DOHH2 (cell line): ENCODE measurements around the gene PTPRN2.

Experiments used
- H3F3A ChIP-seq: fragments of 200-600 bp; sonication (generic), shearing (Covaris generic); 2 replicates; pipeline ENCODE4 v1.6.0; 2016; ENCODE audit warnings: antibody characterized with exemption, mild to moderate bottlenecking; ENCODE audit not compliant: control insufficient read depth, insufficient read depth
- H3K27ac ChIP-seq: fragments of 200-600 bp; sonication (generic); 2 replicates; pipeline ENCODE4 v1.5.1; 2014; ENCODE audit warnings: low read depth, mild to moderate bottlenecking, low read length, moderate library complexity
- H3K27me3 ChIP-seq: fragments of 200-600 bp; sonication (generic); 2 replicates; pipeline ENCODE4 v1.6.1; 2014; ENCODE audit warnings: mild to moderate bottlenecking, low read length, mixed read lengths; ENCODE audit not compliant: control insufficient read depth
- H3K36me3 ChIP-seq: fragments of 200-600 bp; sonication (generic); 2 replicates; pipeline ENCODE4 v1.6.1; 2014; ENCODE audit warnings: mild to moderate bottlenecking, low read length, moderate library complexity, mixed read lengths; ENCODE audit not compliant: control insufficient read depth
- H3K4me1 ChIP-seq: fragments of 200-600 bp; sonication (generic); 2 replicates; pipeline ENCODE4 v1.6.1; 2014; ENCODE audit warnings: mild to moderate bottlenecking, low read length, mixed read lengths; ENCODE audit not compliant: control insufficient read depth
- H3K4me2 ChIP-seq: fragments of 200-600 bp; sonication (generic); 2 replicates; pipeline ENCODE4 v1.6.0; 2014; ENCODE audit warnings: mild to moderate bottlenecking, low read length, moderate library complexity
- H3K4me3 ChIP-seq: fragments of 200-600 bp; sonication (generic); 2 replicates; pipeline ENCODE4 v1.5.1; 2014; ENCODE audit warnings: mild to moderate bottlenecking, low read length, mixed read lengths
- H3K79me2 ChIP-seq: fragments of 200-600 bp; sonication (generic); 2 replicates; pipeline ENCODE4 v1.6.1; 2014; ENCODE audit warnings: mild to moderate bottlenecking, low read length, mixed read lengths; ENCODE audit not compliant: control insufficient read depth
- H3K9me2 ChIP-seq: fragments of 200-600 bp; sonication (generic); replicated peaks from 2 replicates; pipeline ENCODE4 v1.6.1; 2014; ENCODE audit warnings: mild to moderate bottlenecking, low read length, mixed read lengths; ENCODE audit not compliant: control insufficient read depth
- H3K9me3 ChIP-seq: fragments of 200-600 bp; sonication (generic); 2 replicates; pipeline ENCODE4 v1.6.1; 2014; ENCODE audit warnings: antibody characterized with exemption, low read length, mixed read lengths; ENCODE audit not compliant: control insufficient read depth, insufficient read depth
- H4K20me1 ChIP-seq: fragments of 200-600 bp; sonication (generic); 2 replicates; pipeline ENCODE4 v1.6.0; 2014; ENCODE audit warnings: low read depth, mild to moderate bottlenecking, antibody characterized with exemption, low read length, moderate library complexity; ENCODE audit not compliant: control insufficient read depth, insufficient read depth
- EZH2phosphoT487 ChIP-seq: fragments of 200-600 bp; sonication (generic); IDR thresholded peaks from 2 replicates; pipeline ENCODE4 v1.6.1; 2017; ENCODE audit warnings: borderline replicate concordance, mild to moderate bottlenecking, antibody characterized with exemption, low read length, moderate library complexity, mixed read lengths
- TF ChIP-seq, protein P1 (sequence below): fragments of 200-600 bp; sonication (generic); IDR thresholded peaks from one replicate; pipeline ENCODE4 v1.5.1; 2014; ENCODE audit warnings: antibody characterized with exemption, mild to moderate bottlenecking, low read depth, low read length; ENCODE audit not compliant: poor library complexity, severe bottlenecking

The PTPRN2 gene

DNA sequence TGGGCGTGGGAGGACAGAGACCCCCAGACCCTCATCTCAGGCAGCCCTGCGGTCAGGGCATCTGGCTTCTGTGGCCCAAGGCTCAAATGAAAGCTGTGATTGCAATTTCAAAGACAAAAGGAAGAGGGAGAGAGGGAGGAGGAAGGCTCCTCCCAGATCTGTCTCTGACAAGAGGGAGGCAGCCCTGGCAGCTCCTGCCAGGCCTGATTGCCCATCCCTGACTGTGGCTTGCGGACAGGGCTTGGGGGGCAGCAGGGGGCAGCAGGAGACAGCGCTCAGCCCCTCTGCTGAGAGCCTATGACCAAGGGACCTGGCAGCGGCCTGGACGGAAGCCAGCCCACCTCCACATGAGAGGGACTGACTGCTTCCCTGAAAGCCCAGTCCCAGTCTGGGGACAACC is 91.8 kb downstream of the PTPRN2 start:
- Histone ChIP-seq H3K4me1 (no peaks in the 10 kb centered on the region), H4K20me1 (no peaks in the 10 kb centered on the region), H3K4me2 (no peak overlapping the region), H3F3A (no peaks in the 10 kb centered on the region), H3K4me3 (no peak overlapping the region), H3K27me3 (no peaks in the 10 kb centered on the region), H3K9me2 (no peaks in the 10 kb centered on the region), H3K27ac (no peak overlapping the region), H3K79me2 (no peaks in the 10 kb centered on the region), H3K36me3 (no peaks in the 10 kb centered on the region), H3K9me3 (0 out of 2 replicates have a peak, but pooled peaks cover 4% of the 10 kb centered on the region)
- no peak for TF ChIP-seq EZH2phosphoT487
- TF ChIP-seq, protein P1, sequence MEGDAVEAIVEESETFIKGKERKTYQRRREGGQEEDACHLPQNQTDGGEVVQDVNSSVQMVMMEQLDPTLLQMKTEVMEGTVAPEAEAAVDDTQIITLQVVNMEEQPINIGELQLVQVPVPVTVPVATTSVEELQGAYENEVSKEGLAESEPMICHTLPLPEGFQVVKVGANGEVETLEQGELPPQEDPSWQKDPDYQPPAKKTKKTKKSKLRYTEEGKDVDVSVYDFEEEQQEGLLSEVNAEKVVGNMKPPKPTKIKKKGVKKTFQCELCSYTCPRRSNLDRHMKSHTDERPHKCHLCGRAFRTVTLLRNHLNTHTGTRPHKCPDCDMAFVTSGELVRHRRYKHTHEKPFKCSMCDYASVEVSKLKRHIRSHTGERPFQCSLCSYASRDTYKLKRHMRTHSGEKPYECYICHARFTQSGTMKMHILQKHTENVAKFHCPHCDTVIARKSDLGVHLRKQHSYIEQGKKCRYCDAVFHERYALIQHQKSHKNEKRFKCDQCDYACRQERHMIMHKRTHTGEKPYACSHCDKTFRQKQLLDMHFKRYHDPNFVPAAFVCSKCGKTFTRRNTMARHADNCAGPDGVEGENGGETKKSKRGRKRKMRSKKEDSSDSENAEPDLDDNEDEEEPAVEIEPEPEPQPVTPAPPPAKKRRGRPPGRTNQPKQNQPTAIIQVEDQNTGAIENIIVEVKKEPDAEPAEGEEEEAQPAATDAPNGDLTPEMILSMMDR: peak; percentile 47

DNA sequence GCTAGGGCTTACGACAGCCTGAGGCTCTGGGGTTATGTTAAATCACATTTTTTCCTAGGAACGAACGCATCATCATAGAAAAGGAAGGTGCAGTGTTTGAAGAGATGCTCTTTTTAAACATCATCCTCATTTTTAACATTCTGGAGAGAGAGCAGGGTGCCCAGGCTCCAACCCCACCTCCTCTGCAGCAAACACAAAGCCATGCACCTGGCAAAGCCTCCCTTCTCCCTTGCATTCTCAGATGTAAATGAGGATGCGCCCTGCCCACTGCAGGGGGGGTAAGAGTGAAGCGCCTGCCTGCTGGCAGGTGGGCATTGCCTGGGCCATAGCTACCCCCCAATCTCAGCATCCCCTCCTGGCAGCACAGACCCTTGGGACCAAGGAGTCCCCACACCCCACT is 92.4 kb downstream of the PTPRN2 start:
- TF ChIP-seq, protein P1: no peak
- TF ChIP-seq EZH2phosphoT487: no peak
- Histone ChIP-seq H3K4me2 (no peak overlapping the region), H3K4me1 (no peaks in the 10 kb centered on the region), H3K27ac (no peak overlapping the region), H3K79me2 (no peaks in the 10 kb centered on the region), H3K27me3 (no peaks in the 10 kb centered on the region), H3K4me3 (no peak overlapping the region), H3K36me3 (no peaks in the 10 kb centered on the region), H3K9me2 (no peaks in the 10 kb centered on the region), H3K9me3 (peaks cover 9% of the 10 kb centered on the region; the same call in 1 of the 2 replicates), H4K20me1 (no peaks in the 10 kb centered on the region), H3F3A (no peaks in the 10 kb centered on the region)

DNA sequence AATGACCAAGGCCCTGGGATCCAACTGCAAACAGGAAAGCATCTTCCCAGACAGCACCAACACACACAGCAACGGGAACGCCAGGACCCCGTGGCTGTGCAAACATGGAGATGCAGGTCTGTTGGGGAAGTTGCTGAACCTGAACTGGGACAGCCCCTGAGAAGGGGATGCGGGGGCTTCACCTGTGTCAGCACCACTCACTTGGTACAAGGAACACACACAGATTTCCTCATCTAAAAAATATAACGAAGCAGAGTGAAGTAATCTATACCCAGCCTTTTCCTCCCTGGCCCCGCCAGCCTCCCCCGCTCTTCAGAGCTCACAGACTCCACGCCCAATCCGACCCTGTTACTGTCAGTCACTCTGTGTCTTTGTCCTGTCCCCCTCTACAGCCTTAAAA is 93.0 kb downstream of the PTPRN2 start:
- Histone ChIP-seq H4K20me1 (no peaks in the 10 kb centered on the region), H3K36me3 (no peaks in the 10 kb centered on the region), H3K9me2 (no peaks in the 10 kb centered on the region), H3K27me3 (no peaks in the 10 kb centered on the region), H3K79me2 (no peaks in the 10 kb centered on the region), H3F3A (no peaks in the 10 kb centered on the region), H3K9me3 (peaks cover 10% of the 10 kb centered on the region; the same call in 1 of the 2 replicates), H3K4me1 (no peaks in the 10 kb centered on the region), H3K27ac (no peak overlapping the region), H3K4me2 (no peak overlapping the region), H3K4me3 (no peak overlapping the region)
- no peak for TF ChIP-seq EZH2phosphoT487
- TF ChIP-seq, protein P1: no peak

DNA sequence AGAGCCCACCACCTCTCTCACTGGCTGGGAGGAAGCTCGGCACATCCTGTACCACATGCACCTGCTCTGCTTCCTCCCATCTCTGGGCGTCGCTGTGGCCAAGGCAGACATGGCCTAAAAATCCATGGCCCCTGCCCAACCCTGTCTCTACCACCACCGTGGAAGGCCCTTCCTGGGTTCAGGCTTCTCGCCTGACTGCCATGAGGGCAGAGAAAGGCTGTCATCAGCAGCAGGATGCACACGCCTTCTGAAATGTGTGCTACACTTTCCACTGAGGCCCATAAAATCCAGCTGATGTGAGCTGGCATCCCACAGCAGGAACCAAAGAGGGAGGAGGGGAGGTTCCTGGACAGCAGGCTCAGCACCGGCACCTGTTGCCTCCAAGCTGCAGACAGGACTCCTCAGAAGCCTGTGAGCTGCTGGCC is 93.4 kb downstream of the PTPRN2 start:
- Histone ChIP-seq H3K27me3 (no peaks in the 10 kb centered on the region), H3K36me3 (no peaks in the 10 kb centered on the region), H3K4me2 (no peak overlapping the region)

More for the DNA sequence above, 93.4 kb downstream of the PTPRN2 start:
- Histone ChIP-seq H3K4me1 (no peaks in the 10 kb centered on the region), H3K9me2 (no peaks in the 10 kb centered on the region), H3K79me2 (no peaks in the 10 kb centered on the region), H3K4me3 (no peak overlapping the region), H3F3A (no peaks in the 10 kb centered on the region), H4K20me1 (no peaks in the 10 kb centered on the region), H3K27ac (no peak overlapping the region), H3K9me3 (peaks cover 10% of the 10 kb centered on the region; the same call in 1 of the 2 replicates)
- TF ChIP-seq, protein P1: peak; percentile 52
- no peak for TF ChIP-seq EZH2phosphoT487
